Measurements from ENCODE around the gene CHN1.

CHN1 gene

DNA sequence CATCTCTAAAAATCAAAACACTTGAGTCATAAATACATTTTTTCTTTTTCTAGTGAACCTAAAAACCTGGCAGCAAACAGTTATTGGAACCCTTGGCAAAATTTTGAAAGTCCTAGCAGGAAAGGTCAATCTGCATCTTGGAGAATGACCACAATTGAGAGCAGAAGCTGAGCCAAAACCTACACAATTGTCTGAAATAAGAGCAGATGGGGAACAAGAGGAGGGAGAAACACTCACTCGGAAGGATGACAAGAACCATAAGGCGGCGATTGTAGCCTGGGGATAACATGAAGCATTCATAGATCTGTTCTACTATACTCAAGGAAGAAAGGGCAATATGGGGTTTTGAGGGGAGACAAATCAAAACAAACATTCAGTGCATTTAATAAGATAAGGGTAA, 117.0 kb downstream of the CHN1 start:
- TF ChIP-seq, protein P1, sequence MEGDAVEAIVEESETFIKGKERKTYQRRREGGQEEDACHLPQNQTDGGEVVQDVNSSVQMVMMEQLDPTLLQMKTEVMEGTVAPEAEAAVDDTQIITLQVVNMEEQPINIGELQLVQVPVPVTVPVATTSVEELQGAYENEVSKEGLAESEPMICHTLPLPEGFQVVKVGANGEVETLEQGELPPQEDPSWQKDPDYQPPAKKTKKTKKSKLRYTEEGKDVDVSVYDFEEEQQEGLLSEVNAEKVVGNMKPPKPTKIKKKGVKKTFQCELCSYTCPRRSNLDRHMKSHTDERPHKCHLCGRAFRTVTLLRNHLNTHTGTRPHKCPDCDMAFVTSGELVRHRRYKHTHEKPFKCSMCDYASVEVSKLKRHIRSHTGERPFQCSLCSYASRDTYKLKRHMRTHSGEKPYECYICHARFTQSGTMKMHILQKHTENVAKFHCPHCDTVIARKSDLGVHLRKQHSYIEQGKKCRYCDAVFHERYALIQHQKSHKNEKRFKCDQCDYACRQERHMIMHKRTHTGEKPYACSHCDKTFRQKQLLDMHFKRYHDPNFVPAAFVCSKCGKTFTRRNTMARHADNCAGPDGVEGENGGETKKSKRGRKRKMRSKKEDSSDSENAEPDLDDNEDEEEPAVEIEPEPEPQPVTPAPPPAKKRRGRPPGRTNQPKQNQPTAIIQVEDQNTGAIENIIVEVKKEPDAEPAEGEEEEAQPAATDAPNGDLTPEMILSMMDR (IDR thresholded peaks at IDR 0.05; ENCODE audit: insufficient read depth, low read depth, low read length, missing control alignments): no peak
- DNase-seq (ENCODE audit: low read depth): no peak
- no peak overlapping the region for H3K4me3 ChIP-seq (ENCODE audit: low read length)

- H3K4me3 ChIP-seq (ENCODE audit: low read length): no peak overlapping the region
- no peak for DNase-seq (ENCODE audit: low read depth)
- TF ChIP-seq, protein P1 (IDR thresholded peaks at IDR 0.05; ENCODE audit: insufficient read depth, low read depth, low read length, missing control alignments): no peak
These were observed 122.8 kb downstream of the CHN1 start for GRCh38 chr2:174882416-174882815.

- no peak overlapping the region for H3K4me3 ChIP-seq (ENCODE audit: low read length)
- no peak for DNase-seq (ENCODE audit: low read depth)
- TF ChIP-seq, protein P1 (IDR thresholded peaks at IDR 0.05; ENCODE audit: insufficient read depth, low read depth, low read length, missing control alignments): no peak
These were observed 123.5 kb downstream of the CHN1 start for GRCh38 chr2:174881678-174882077.

DNA sequence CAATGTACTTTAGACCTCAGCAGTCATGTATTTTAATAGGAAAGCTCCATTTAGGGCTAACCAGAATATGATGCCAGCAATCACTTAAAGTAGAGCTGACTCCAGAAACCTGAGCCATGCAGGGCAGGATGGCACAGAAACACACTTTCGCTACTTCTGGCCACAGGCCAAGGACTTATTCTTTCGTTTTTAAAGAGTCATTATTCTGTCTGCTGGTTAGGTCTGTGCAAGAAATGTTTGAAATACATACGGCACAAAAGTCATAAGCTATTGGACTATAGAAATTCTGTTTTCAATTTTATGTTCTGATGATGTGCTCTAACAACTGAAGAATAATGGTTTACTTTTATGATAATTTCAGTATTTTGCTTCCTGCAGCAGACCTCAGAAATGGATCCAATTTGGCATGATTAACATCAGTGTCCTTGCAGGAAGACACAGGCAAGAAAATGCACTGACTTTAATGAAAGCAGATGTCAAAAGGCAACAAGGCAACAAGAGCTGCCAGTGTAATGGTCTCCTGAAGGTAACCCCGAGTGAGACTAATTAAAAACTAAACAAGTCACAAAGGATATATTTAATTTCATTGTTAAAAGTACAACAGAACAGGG, 126.5 kb downstream of the CHN1 start:
- TF ChIP-seq, protein P1 (IDR thresholded peaks at IDR 0.05; ENCODE audit: insufficient read depth, low read depth, low read length, missing control alignments): no peak
- DNase-seq (ENCODE audit: low read depth): peak; percentile 37
- H3K4me3 ChIP-seq (ENCODE audit: low read length): peak overlapping the region; percentile 9

DNA sequence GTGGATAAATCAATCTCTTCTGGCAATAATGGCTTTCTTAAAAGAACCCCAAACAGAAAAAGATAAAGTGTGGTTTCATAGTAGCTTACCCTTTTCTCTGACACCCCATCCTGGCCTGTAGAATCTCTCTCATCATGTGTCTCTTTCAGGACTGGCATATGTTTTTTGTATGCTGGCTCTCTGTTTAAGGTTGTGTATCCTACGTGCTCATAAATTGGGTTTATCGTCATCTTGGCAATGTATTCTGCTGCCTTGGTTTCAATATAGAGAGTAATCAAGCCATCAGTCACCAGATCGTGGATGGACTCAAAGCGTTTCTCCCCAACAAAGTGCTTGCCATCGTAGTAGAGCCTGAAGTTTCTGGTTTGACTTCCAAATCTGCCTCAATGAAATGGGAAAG, 127.4 kb downstream of the CHN1 start:
- no peak overlapping the region for H3K4me3 ChIP-seq (ENCODE audit: low read length)
- TF ChIP-seq, protein P1 (IDR thresholded peaks at IDR 0.05; ENCODE audit: insufficient read depth, low read depth, low read length, missing control alignments): no peak
- DNase-seq (ENCODE audit: low read depth): no peak

DNA sequence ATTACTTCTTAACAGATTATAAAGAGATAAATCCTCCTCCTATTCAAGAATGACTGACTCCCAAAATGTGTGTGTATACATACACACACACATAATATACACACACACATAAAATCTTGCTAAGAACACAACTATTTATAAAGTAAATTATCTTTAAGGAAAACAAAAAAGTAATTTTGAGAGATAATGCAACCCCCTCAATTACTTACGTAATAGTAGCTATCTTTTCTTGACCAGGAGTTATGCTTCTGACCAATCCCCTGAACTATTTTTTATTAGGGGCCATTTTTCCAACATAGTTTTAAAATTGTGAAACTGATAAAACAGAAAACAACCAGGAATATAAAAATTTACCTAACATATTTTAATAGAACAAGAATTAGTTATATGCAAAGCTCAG, 127.9 kb downstream of the CHN1 start:
- TF ChIP-seq, protein P1 (IDR thresholded peaks at IDR 0.05; ENCODE audit: insufficient read depth, low read depth, low read length, missing control alignments): no peak
- no peak for DNase-seq (ENCODE audit: low read depth)
- H3K4me3 ChIP-seq (ENCODE audit: low read length): no peak overlapping the region

- no peak for DNase-seq (ENCODE audit: low read depth)
- TF ChIP-seq, protein P1 (IDR thresholded peaks at IDR 0.05; ENCODE audit: insufficient read depth, low read depth, low read length, missing control alignments): no peak
- no peak overlapping the region for H3K4me3 ChIP-seq (ENCODE audit: low read length)
These were observed 131.1 kb downstream of the CHN1 start for GRCh38 chr2:174874085-174874484.
